RPMI7951 (cell line): ENCODE data around the gene ALPP. TPM values are rescaled to one million over a fixed set of nuclear protein-coding genes. Genes with fewer than 3 reads are reported as not detected.
"Not testable (repeated sequence)": the region's sequence is repeated elsewhere in the genome, so short reads cannot be mapped to it uniquely, and the experiment has no call there.

ENCODE experiments used
- DNase-seq: peaks from one replicate; pipeline ENCODE4 v3.0.0-alpha.2; 2012; ENCODE audit warnings: low read depth
- total RNA-seq: library from RNA; depleted of rRNA; stranded (reverse); fragments of >200 nt; shearing (Covaris generic); gene quantifications from 2 replicates; pipeline ENCODE4 v1.2.3, GENCODE V29; 2014; rRNA removed

The ALPP gene
- total RNA-seq, 1 experiment from 2014 or later = not detected

GRCh38 chr2:232422051-232422450, 43.5 kb downstream of the ALPP start:
- no peak for DNase-seq

- DNase-seq = not testable (repeated sequence)
These were observed 44.4 kb downstream of the ALPP start for GRCh38 chr2:232422996-232423395.

- not testable (repeated sequence) for DNase-seq
These were observed 44.9 kb downstream of the ALPP start for GRCh38 chr2:232423407-232423806.

GRCh38 chr2:232431705-232432590, 53.4 kb downstream of the ALPP start:
- DNase-seq = no peak

Other genes with a start within 250 kb of the ALPP start
- not detected in 2 replicates for gene ALPG, start 28.1 kb downstream of the ALPP start, total RNA-seq
- not detected in 2 replicates for gene ALPI, start 77.4 kb downstream of the ALPP start, total RNA-seq
- gene ECEL1, start 109.1 kb downstream of the ALPP start, total RNA-seq = not detected in 2 replicates
- gene PRSS56, start 141.6 kb downstream of the ALPP start, total RNA-seq = not detected in 2 replicates
- not detected in 2 replicates for gene CHRND, start 147.4 kb downstream of the ALPP start, total RNA-seq
- gene CHRNG, start 160.9 kb downstream of the ALPP start, total RNA-seq = not detected in 2 replicates
- 6.3 and 7.1 TPM in 2 replicates for gene TIGD1, start 171.8 kb downstream of the ALPP start, total RNA-seq
- 146 and 150 TPM in 2 replicates for gene EIF4E2, start 171.9 kb downstream of the ALPP start, total RNA-seq